Measurements from ENCODE around the gene ATXN2.
"Not testable (repeated sequence)": the region's sequence is repeated elsewhere in the genome, so short reads cannot be mapped to it uniquely, and the experiment has no call there.

ATXN2 gene

DNA sequence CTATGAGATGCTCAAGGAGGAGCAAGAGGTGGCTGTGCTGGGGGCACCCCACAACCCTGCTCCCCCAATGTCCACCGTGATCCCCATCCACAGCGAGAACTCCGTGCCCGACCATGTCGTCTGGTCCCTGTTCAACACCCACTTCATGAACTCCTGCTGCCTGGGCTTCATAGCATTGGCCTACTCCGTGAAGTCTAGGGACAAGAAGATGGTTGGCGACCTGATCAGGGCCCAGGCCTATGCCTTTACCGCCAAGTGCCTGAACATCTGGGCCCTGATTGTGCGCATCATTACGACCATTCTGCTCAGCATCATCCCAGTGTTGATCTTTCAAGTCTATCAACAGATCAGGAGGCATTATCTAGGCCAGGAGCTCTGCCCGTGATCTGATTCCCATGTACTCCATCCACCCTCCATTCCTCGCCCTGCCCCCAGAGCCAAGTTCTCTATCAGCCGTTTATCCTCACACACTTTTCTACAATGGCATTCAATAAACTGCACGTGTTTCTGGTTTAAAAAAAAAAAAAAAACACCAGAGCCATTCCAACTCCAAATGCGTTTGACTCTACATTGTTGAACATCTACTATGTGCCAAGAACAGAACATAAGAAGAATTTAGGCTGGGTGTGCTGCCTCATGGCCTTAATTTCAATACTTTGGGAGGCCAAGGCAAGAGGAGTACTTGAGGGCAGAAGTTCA, 17.5 kb downstream of the ATXN2 start:
- no peaks in the 10 kb centered on the region for H3K4me1 ChIP-seq (ENCODE audit: control insufficient read depth, low read depth, low read length)
- H3K9ac ChIP-seq (ENCODE audit: low read length): no peak overlapping the region
- H3K4me3 ChIP-seq (ENCODE audit: low read length): no peak overlapping the region
- H3K27ac ChIP-seq (ENCODE audit: low read length): no peak overlapping the region
- H3K9me3 ChIP-seq (ENCODE audit: control insufficient read depth, low read depth, low read length): no peaks in the 10 kb centered on the region
- H3K36me3 ChIP-seq (ENCODE audit: control insufficient read depth, low read depth, low read length): no peaks in the 10 kb centered on the region
- no peaks in the 10 kb centered on the region for H3K27me3 ChIP-seq (ENCODE audit: control insufficient read depth, insufficient read depth, low read length)

DNA sequence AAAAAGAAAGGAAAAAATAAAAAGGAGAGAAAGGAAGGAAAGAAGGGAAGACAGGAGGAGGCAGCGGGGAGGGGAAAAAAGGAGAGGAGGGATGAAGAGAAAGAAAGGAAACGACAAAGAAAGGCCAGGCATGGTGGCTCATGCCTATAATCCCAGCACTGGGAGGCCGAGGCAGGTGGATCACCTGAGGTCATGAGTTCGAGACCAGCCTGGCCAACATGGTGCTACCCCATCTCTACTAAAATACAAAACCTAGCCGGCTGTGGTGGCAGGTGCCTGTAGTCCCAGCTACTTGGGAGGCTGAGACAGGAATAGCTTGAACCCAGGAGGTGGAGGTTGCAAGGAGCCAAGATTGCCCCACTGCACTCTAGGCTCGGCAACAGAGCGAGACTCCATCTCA, 18.4 kb downstream of the ATXN2 start:
- Histone ChIP-seq H3K27me3 (ENCODE audit: control insufficient read depth, insufficient read depth, low read length) (no peaks in the 10 kb centered on the region), H3K9me3 (ENCODE audit: control insufficient read depth, low read depth, low read length) (no peaks in the 10 kb centered on the region), H3K36me3 (ENCODE audit: control insufficient read depth, low read depth, low read length) (no peaks in the 10 kb centered on the region), H3K4me3 (ENCODE audit: low read length) (no peak overlapping the region), H3K4me1 (ENCODE audit: control insufficient read depth, low read depth, low read length) (no peaks in the 10 kb centered on the region), H3K27ac (ENCODE audit: low read length) (no peak overlapping the region), H3K9ac (ENCODE audit: low read length) (no peak overlapping the region)

- no peaks in the 10 kb centered on the region for H3K36me3 ChIP-seq (ENCODE audit: control insufficient read depth, low read depth, low read length)
- no peak overlapping the region for H3K9ac ChIP-seq (ENCODE audit: low read length)
These were observed 19.0 kb downstream of the ATXN2 start for GRCh38 chr12:111580119-111580425.

GRCh38 chr12:111578971-111579340, 20.2 kb downstream of the ATXN2 start:
- Histone ChIP-seq H3K27ac (ENCODE audit: low read length) (no peak overlapping the region), H3K27me3 (ENCODE audit: control insufficient read depth, insufficient read depth, low read length) (no peaks in the 10 kb centered on the region), H3K4me1 (ENCODE audit: control insufficient read depth, low read depth, low read length) (peaks cover 3% of the 10 kb centered on the region), H3K9ac (ENCODE audit: low read length) (no peak overlapping the region), H3K36me3 (ENCODE audit: control insufficient read depth, low read depth, low read length) (no peaks in the 10 kb centered on the region), H3K4me3 (ENCODE audit: low read length) (no peak overlapping the region), H3K9me3 (ENCODE audit: control insufficient read depth, low read depth, low read length) (no peaks in the 10 kb centered on the region)

More at GRCh38 chr12:111580119-111580425, 19.0 kb downstream of the ATXN2 start:
- Histone ChIP-seq H3K27ac (ENCODE audit: low read length) (no peak overlapping the region), H3K4me3 (ENCODE audit: low read length) (no peak overlapping the region), H3K27me3 (ENCODE audit: control insufficient read depth, insufficient read depth, low read length) (no peaks in the 10 kb centered on the region), H3K9me3 (ENCODE audit: control insufficient read depth, low read depth, low read length) (no peaks in the 10 kb centered on the region), H3K4me1 (ENCODE audit: control insufficient read depth, low read depth, low read length) (no peaks in the 10 kb centered on the region)

GRCh38 chr12:111578276-111578970, 20.7 kb downstream of the ATXN2 start:
- peaks cover 3% of the 10 kb centered on the region for H3K4me1 ChIP-seq (ENCODE audit: control insufficient read depth, low read depth, low read length)
- H3K9me3 ChIP-seq (ENCODE audit: control insufficient read depth, low read depth, low read length): no peaks in the 10 kb centered on the region
- H3K27me3 ChIP-seq (ENCODE audit: control insufficient read depth, insufficient read depth, low read length): no peaks in the 10 kb centered on the region
- no peak overlapping the region for H3K27ac ChIP-seq (ENCODE audit: low read length)
- no peak overlapping the region for H3K4me3 ChIP-seq (ENCODE audit: low read length)
- H3K36me3 ChIP-seq (ENCODE audit: control insufficient read depth, low read depth, low read length): no peaks in the 10 kb centered on the region
- H3K9ac ChIP-seq (ENCODE audit: low read length): no peak overlapping the region

DNA sequence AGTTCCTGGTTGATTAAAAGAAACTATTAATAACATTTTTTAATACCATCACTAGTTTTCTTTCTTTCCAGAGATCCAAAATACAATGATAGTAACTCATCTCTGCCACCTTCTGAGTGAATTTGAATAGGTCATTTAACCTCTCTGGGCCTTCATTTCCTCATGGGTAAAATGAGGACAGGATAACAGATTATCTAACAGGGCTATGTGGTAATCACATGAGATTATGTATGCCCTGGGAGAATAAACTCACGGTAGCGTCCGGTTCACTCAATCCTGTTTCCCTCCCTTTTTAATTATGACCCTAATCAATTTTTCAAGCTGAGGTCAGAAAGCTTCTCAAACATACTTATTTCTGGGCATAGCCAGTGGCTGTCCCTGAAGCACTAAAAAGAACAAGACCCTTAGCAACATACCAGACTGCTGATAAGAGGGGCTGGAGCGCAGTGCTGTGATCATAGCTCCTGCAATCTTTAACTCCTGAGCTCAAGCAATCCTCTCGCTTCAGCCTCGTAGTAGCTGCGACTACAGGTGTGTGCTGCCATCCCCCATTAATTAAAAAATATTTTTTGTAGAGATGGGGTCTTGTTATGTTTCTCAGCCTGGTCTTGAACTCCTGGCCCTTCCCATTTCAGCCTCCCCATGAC, 24.2 kb downstream of the ATXN2 start:
- H3K9me3 ChIP-seq (ENCODE audit: control insufficient read depth, low read depth, low read length): no peaks in the 10 kb centered on the region
- H3K27ac ChIP-seq (ENCODE audit: low read length): no peak overlapping the region
- no peak overlapping the region for H3K9ac ChIP-seq (ENCODE audit: low read length)
- no peaks in the 10 kb centered on the region for H3K36me3 ChIP-seq (ENCODE audit: control insufficient read depth, low read depth, low read length)
- no peaks in the 10 kb centered on the region for H3K27me3 ChIP-seq (ENCODE audit: control insufficient read depth, insufficient read depth, low read length)
- peaks cover 3% of the 10 kb centered on the region for H3K4me1 ChIP-seq (ENCODE audit: control insufficient read depth, low read depth, low read length)
- no peak overlapping the region for H3K4me3 ChIP-seq (ENCODE audit: low read length)

DNA sequence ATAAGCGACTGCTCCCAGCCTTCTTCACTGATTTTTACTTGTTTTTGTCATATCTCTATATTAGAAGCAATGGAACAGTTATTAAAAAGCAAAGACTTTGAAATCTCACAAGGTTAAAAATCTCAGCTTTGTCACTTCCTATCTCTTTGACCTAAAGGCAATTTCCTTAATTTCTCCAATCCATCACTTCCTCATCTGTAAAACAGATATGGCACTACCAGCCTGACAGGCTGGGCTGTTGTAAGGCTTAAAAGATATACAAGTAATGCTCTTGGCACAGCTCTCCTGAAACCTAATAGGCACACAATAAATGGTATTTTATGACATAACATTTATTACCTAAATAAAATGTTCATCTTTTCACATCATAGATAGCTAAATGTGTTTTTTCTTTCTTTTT, 25.6 kb downstream of the ATXN2 start:
- H3K4me1 ChIP-seq (ENCODE audit: control insufficient read depth, low read depth, low read length): peaks cover 3% of the 10 kb centered on the region
- H3K9me3 ChIP-seq (ENCODE audit: control insufficient read depth, low read depth, low read length): no peaks in the 10 kb centered on the region
- H3K9ac ChIP-seq (ENCODE audit: low read length): no peak overlapping the region
- H3K4me3 ChIP-seq (ENCODE audit: low read length): no peak overlapping the region
- no peaks in the 10 kb centered on the region for H3K36me3 ChIP-seq (ENCODE audit: control insufficient read depth, low read depth, low read length)
- no peaks in the 10 kb centered on the region for H3K27me3 ChIP-seq (ENCODE audit: control insufficient read depth, insufficient read depth, low read length)
- H3K27ac ChIP-seq (ENCODE audit: low read length): no peak overlapping the region

DNA sequence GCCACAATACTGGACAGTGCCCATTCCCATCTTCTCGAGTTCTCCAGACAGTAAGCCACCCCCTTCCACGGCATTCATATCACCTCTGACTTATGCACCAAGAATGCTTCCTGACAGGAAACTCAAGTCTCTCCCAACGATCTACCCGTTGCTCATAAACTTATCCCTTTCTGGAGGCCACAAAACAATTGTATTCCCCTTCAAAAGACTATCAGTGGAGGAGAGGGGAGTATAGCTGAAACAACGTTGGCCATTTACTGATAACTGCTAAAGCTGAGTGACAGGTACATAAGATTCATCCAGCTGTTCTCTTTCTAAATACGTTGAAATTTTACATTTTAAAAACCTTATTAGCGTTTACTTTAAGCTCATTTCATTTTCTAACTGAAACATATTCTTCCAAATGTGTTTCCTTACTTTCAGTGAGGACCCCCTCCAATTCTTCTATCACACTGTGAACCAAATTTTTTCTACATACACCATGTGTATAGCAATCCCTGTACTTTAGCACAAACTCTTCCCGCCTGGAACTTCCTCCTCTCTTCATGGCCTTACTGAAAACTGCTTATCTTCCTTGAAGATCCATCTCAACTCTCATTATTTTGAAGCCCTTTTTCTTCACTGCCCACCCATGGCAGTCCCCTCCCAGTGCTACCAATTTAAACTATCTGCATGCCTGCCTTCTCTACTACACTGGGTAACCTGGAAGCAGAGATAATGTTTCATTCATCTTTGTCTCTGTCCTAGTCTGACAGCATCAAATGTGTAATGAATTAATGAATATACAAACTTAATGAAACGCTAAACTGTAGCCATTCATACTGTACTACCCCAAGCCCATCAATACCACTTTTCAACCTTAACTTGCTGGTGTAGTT, 28.8 kb downstream of the ATXN2 start:
- Histone ChIP-seq H3K9ac (ENCODE audit: low read length) (no peak overlapping the region), H3K4me1 (ENCODE audit: control insufficient read depth, low read depth, low read length) (peaks cover 3% of the 10 kb centered on the region), H3K36me3 (ENCODE audit: control insufficient read depth, low read depth, low read length) (no peaks in the 10 kb centered on the region), H3K27ac (ENCODE audit: low read length) (no peak overlapping the region), H3K4me3 (ENCODE audit: low read length) (no peak overlapping the region), H3K9me3 (ENCODE audit: control insufficient read depth, low read depth, low read length) (no peaks in the 10 kb centered on the region), H3K27me3 (ENCODE audit: control insufficient read depth, insufficient read depth, low read length) (no peaks in the 10 kb centered on the region)

DNA sequence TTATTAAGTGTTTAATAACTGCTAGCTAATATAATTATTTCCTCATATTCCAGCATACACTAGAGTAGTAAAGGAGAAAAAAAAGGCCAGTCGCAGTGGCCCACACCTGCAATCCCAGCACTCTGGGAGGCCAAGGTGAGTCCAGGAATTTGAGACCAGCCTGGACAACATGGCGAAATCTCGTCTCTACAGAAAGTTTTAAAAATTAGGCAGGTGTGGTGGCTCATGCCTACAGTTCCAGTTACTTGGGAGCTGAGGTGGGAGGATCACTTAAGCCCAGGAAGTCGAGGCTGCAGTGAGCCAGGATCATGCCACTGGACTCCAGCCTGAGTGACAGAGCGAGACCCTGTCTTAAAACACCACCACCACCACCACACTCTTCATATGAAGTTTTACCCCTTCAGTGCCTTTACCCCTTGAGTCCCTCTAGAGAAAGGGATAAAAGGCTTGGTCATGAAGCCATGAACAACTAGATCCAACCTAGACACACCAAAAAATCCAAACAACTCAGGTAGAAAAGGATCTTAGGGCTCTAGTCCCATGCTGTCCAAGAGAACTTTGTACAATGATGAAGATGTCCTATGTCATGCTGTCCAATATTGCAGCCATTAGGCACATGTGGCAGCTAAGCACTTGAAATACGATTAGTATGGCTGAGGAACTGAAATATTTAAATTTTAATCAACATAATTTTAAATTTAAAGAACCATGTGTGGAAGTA, 29.6 kb downstream of the ATXN2 start:
- Histone ChIP-seq H3K36me3 (ENCODE audit: control insufficient read depth, low read depth, low read length) (no peaks in the 10 kb centered on the region), H3K27ac (ENCODE audit: low read length) (no peak overlapping the region), H3K4me1 (ENCODE audit: control insufficient read depth, low read depth, low read length) (no peaks in the 10 kb centered on the region), H3K9me3 (ENCODE audit: control insufficient read depth, low read depth, low read length) (no peaks in the 10 kb centered on the region), H3K4me3 (ENCODE audit: low read length) (no peak overlapping the region), H3K9ac (ENCODE audit: low read length) (no peak overlapping the region), H3K27me3 (ENCODE audit: control insufficient read depth, insufficient read depth, low read length) (no peaks in the 10 kb centered on the region)

DNA sequence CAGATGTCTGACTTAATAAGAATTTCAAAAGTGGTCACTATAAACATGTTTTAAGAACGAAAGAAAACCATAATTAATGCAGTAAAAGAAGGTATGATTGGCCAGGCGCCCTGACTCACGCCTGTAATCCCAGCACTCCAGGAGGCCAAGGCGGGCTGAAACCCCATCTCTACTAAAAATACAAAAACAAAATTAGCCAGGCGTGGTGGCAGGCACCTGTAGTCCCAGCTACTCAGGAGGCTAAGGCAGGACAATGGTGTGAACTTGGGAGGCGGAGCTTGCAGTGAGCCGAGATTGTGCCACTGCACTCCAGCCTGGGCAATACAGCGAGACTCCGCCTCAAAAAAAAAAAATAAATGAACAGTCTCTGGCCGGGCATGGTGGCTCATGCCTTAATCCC, 38.3 kb downstream of the ATXN2 start:
- not testable (repeated sequence) for H3K4me3 ChIP-seq (ENCODE audit: low read length); H3K9ac ChIP-seq (ENCODE audit: low read length); H3K4me1 ChIP-seq (ENCODE audit: control insufficient read depth, low read depth, low read length); H3K36me3 ChIP-seq (ENCODE audit: control insufficient read depth, low read depth, low read length); H3K9me3 ChIP-seq (ENCODE audit: control insufficient read depth, low read depth, low read length); H3K27ac ChIP-seq (ENCODE audit: low read length); H3K27me3 ChIP-seq (ENCODE audit: control insufficient read depth, insufficient read depth, low read length)

GRCh38 chr12:111558107-111558376, 41.1 kb downstream of the ATXN2 start:
- no peak overlapping the region for H3K27ac ChIP-seq (ENCODE audit: low read length)
- no peak overlapping the region for H3K9ac ChIP-seq (ENCODE audit: low read length)
- no peak overlapping the region for H3K4me3 ChIP-seq (ENCODE audit: low read length)
- H3K27me3 ChIP-seq (ENCODE audit: control insufficient read depth, insufficient read depth, low read length): no peaks in the 10 kb centered on the region
- no peaks in the 10 kb centered on the region for H3K36me3 ChIP-seq (ENCODE audit: control insufficient read depth, low read depth, low read length)
- H3K9me3 ChIP-seq (ENCODE audit: control insufficient read depth, low read depth, low read length): no peaks in the 10 kb centered on the region
- H3K4me1 ChIP-seq (ENCODE audit: control insufficient read depth, low read depth, low read length): peaks cover 2% of the 10 kb centered on the region

Measured in iPS-18a (cell line).